IMR-90 (cell line): ENCODE measurements around the gene CTCF. TPM values are rescaled to one million over a fixed set of nuclear protein-coding genes. Genes with fewer than 3 reads are reported as not detected.

Source experiments
- ATAC-seq: fragments of 200-7000 bp; cut with Tn5 transposase; 2 replicates; pipeline ENCODE4 v1.9.1; 2020; ENCODE audit warnings: low read depth, mild to moderate bottlenecking, moderate library complexity
- BruUV-seq: library from RNA; stranded (reverse); fragments of 400-500 nt; replicated peaks from 2 replicates; lab custom pipeline; 2021; lab: Mats Ljungman, UMichigan
- CTCF ChIA-PET: fragments of 300-600 bp; formaldehyde crosslinking; extraction: SDS; loops from one replicate; lab custom pipeline; 2021; ENCODE audit warnings: antibody characterized with exemption; lab: Yijun Ruan, JAX
- POLR2A ChIA-PET: fragments of 300-600 bp; sonication (Branson Sonifier 250); formaldehyde crosslinking; loops from one replicate; lab custom pipeline; 2022; ENCODE audit warnings: antibody characterized with exemption; ENCODE audit not compliant: unreplicated experiment; lab: Charles Lee
- DNase-seq: peaks from one replicate; pipeline ENCODE4 v3.0.0; 2013
- H2AFZ ChIP-seq: replicated peaks from 2 replicates; pipeline ENCODE3; 2013; ENCODE audit warnings: low read length, mild to moderate bottlenecking; ENCODE audit not compliant: poor library complexity
- H2AK5ac ChIP-seq: 2 replicates; pipeline ENCODE4 v1.6.1; 2013; ENCODE audit warnings: low read depth, low read length, inconsistent platforms
- H2AK9ac ChIP-seq: replicated peaks from 2 replicates; pipeline ENCODE3; 2013; ENCODE audit warnings: mild to moderate bottlenecking, low read depth, low read length, moderate library complexity; ENCODE audit not compliant: poor library complexity
- H2BK120ac ChIP-seq: 2 replicates; pipeline ENCODE4 v1.6.1; 2013; ENCODE audit warnings: low read depth, low read length, inconsistent platforms
- H2BK15ac ChIP-seq: 3 replicates; pipeline ENCODE4 v1.6.1; 2013; ENCODE audit warnings: low read depth, low read length, inconsistent platforms
- H2BK20ac ChIP-seq: 2 replicates; pipeline ENCODE4 v1.6.1; 2013; ENCODE audit warnings: low read depth, mild to moderate bottlenecking, inconsistent platforms, low read length, moderate library complexity
- H2BK5ac ChIP-seq: 2 replicates; pipeline ENCODE4 v1.6.1; 2013; ENCODE audit warnings: mild to moderate bottlenecking, low read depth, low read length, inconsistent platforms; ENCODE audit not compliant: poor library complexity, severe bottlenecking
- H3K14ac ChIP-seq: replicated peaks from 2 replicates; pipeline ENCODE4 v1.6.1; 2013; ENCODE audit warnings: low read depth, low read length, inconsistent platforms
- H3K18ac ChIP-seq: 2 replicates; pipeline ENCODE4 v1.6.1; 2013; ENCODE audit warnings: low read depth, low read length, control low read depth
- H3K23ac ChIP-seq: 2 replicates; pipeline ENCODE4 v1.6.1; 2013; ENCODE audit warnings: low read depth, low read length, inconsistent platforms
- H3K27ac ChIP-seq: 2 replicates; pipeline ENCODE4 v1.5.1; 2013; ENCODE audit warnings: mild to moderate bottlenecking, control low read depth, low read length; ENCODE audit not compliant: insufficient read depth
- H3K27me3 ChIP-seq: 2 replicates; pipeline ENCODE4 v1.6.1; 2013; ENCODE audit warnings: low read length; ENCODE audit not compliant: control insufficient read depth, insufficient read depth
- H3K36me3 ChIP-seq: 2 replicates; pipeline ENCODE4 v1.6.1; 2013; ENCODE audit warnings: low read length, mixed read lengths; ENCODE audit not compliant: control insufficient read depth, insufficient read depth
- H3K4ac ChIP-seq: 2 replicates; pipeline ENCODE4 v1.6.1; 2013; ENCODE audit warnings: low read depth, low read length, inconsistent platforms
- H3K4me1 ChIP-seq: 2 replicates; pipeline ENCODE4 v1.6.1; 2013; ENCODE audit warnings: low read length, mixed read lengths; ENCODE audit not compliant: control insufficient read depth, insufficient read depth
- H3K4me2 ChIP-seq: 2 replicates; pipeline ENCODE4 v1.6.1; 2013; ENCODE audit warnings: low read depth, mild to moderate bottlenecking, control low read depth, low read length, moderate library complexity
- H3K4me3 ChIP-seq: 2 replicates; pipeline ENCODE4 v1.5.1; 2013; ENCODE audit warnings: low read depth, mild to moderate bottlenecking, control low read depth, low read length, moderate library complexity; ENCODE audit not compliant: insufficient read depth
- H3K56ac ChIP-seq: 2 replicates; pipeline ENCODE4 v1.6.1; 2013; ENCODE audit warnings: low read length, inconsistent platforms; ENCODE audit not compliant: insufficient read depth; ENCODE audit errors: extremely low read depth
- H3K79me1 ChIP-seq, 2 experiments: 2 replicates each; pipeline ENCODE4 v1.6.1; 2013; ENCODE audit warnings: low read length in 2 of 2, inconsistent platforms in 1 of 2, low read depth in 1 of 2
- H3K9ac ChIP-seq: 2 replicates; pipeline ENCODE4 v1.6.1; 2013; ENCODE audit warnings: low read depth, low read length, control low read depth
- H3K9me1 ChIP-seq: 2 replicates; pipeline ENCODE4 v1.6.1; 2013; ENCODE audit warnings: low read length, inconsistent platforms; ENCODE audit not compliant: insufficient read depth
- H3K9me3 ChIP-seq: 2 replicates; pipeline ENCODE4 v1.6.1; 2013; ENCODE audit warnings: low read length; ENCODE audit not compliant: control insufficient read depth, insufficient read depth
- H4K20me1 ChIP-seq: 2 replicates; pipeline ENCODE4 v1.6.1; 2013; ENCODE audit warnings: low read length, inconsistent platforms; ENCODE audit not compliant: insufficient read depth
- H4K5ac ChIP-seq: 2 replicates; pipeline ENCODE4 v1.6.1; 2013; ENCODE audit warnings: mild to moderate bottlenecking, low read depth, low read length, control low read depth
- H4K8ac ChIP-seq, 2 experiments: 2 replicates each; pipeline ENCODE4 v1.6.1; 2013; ENCODE audit warnings: low read depth in 2 of 2, low read length in 2 of 2, control low read depth in 1 of 2, inconsistent platforms in 1 of 2
- H4K91ac ChIP-seq: 2 replicates; pipeline ENCODE4 v1.6.1; 2013; ENCODE audit warnings: low read depth, low read length, inconsistent platforms; ENCODE audit not compliant: insufficient read depth
- CHD1 ChIP-seq: IDR thresholded peaks from 2 replicates; pipeline ENCODE4 v1.6.1; 2012; ENCODE audit warnings: low read depth, low read length, improper control_type of control experiment
- FOS ChIP-seq: fragments of 150-350 bp; IDR thresholded peaks from 2 replicates; pipeline ENCODE4 v1.6.1; 2016; ENCODE audit warnings: low read depth, low read length
- MAZ ChIP-seq: IDR thresholded peaks from 2 replicates; pipeline ENCODE4 v1.6.1; 2012; ENCODE audit warnings: low read depth, mild to moderate bottlenecking, low read length, improper control_type of control experiment, moderate library complexity, borderline replicate concordance
- MXI1 ChIP-seq: IDR thresholded peaks from 2 replicates; pipeline ENCODE4 v1.6.1; 2012; ENCODE audit warnings: low read depth, mild to moderate bottlenecking, low read length, moderate library complexity, borderline replicate concordance
- RAD21 ChIP-seq: IDR thresholded peaks from 2 replicates; pipeline ENCODE4 v1.6.1; 2012; ENCODE audit warnings: low read length, improper control_type of control experiment
- SMC3 ChIP-seq: fragments of 150-350 bp; IDR thresholded peaks from 2 replicates; pipeline ENCODE4 v1.6.1; 2016; ENCODE audit warnings: low read depth, mild to moderate bottlenecking, antibody characterized with exemption, low read length, moderate library complexity
- WGBS, 2 experiments: methylation state at CpG; one replicate each; pipeline versions ENCODE4 v1.1.5 to v1.1.7; 2013; ENCODE audit warnings: missing lambda C conversion rate in 2 of 2; ENCODE audit not compliant: insufficient read length in 1 of 2; ENCODE audit errors: extremely low coverage in 2 of 2; 5-methylcytosine and 5-hydroxymethylcytosine counted together
- dilution Hi-C: fragments of 300-500 bp; cut with HindIII; formaldehyde crosslinking; loops from one replicate; pipeline ENCODE4 v1.14.3; 2018; ENCODE audit warnings: low sequenced_read_pairs; ENCODE audit not compliant: unreplicated experiment
- in situ Hi-C: fragments of 300-500 bp; cut with MboI; formaldehyde crosslinking; loops from 3 replicates; pipeline ENCODE4 v1.14.3; 2019; ENCODE audit warnings: low sequenced_read_pairs, inconsistent platforms, mixed read lengths
- intact Hi-C: fragments of 100-400 bp; cut with micrococcal nuclease; formaldehyde crosslinking; loops from 2 replicates; pipeline ENCODE4 v1.10.0; 2022
- polyA plus RNA-seq, 3 experiments: library from polyadenylated mRNA; depleted of rRNA; stranded (reverse); fragments of >200 nt; gene quantifications; 2 replicates each; pipeline ENCODE4 v1.2.3, GENCODE V29; 2012; ENCODE audit warnings: low replicate concordance in 1 of 3
- total RNA-seq: library from RNA; depleted of rRNA; stranded (reverse); fragments of >200 nt; gene quantifications from 2 replicates; pipeline ENCODE4 v1.2.3, GENCODE V29; 2012
- TF ChIP-seq, protein P1 (sequence below): fragments of 150-350 bp; IDR thresholded peaks from 2 replicates; pipeline ENCODE4 v1.6.1; 2016; ENCODE audit warnings: low read depth, mild to moderate bottlenecking, low read length, moderate library complexity, borderline replicate concordance
- TF ChIP-seq, protein P2 (sequence below): conservative IDR thresholded peaks from 2 replicates; pipeline ENCODE4 v1.5.1; 2012; ENCODE audit warnings: mild to moderate bottlenecking, low read depth, low read length, improper control_type of control experiment

Gene CTCF
- total and polyA plus RNA-seq, 2 of the 4 experiments (the other 2 are of a cell fraction), result 16.1 to 22.8 TPM

DNA sequence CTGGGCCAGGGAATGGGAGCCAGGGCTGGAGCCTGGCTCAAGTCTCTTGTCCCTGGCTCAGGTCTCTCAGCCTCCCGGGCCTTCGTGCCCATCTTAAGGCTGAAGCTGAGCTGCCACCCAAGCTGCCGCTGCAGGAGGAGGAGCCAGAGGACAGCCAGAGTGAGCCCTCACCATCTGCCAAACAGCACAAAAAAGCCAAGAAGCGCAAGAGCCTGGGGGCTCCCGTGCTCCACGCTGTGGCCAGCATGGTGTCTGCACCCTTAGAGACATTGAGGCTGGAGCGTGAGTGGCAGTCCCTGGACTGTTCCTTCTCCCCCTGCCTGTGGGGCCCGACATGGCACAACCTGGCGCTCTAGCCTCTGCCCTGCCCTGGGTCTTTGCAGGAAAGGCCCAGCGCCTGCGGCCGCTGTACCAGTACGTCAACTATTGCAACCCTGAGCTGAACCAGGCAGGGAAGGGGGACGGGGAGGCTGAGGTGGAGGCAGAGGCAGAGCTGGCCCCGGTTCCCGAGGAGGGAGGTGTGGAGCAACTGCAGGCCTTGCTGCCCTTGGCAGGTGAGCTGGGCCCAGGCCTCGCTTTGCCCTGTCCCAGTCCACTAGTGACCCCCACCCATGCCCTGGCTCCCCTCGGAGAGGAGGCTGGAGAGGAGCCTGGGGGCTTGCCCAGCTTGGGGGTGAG is 105.6 kb downstream of the CTCF start:
- 17% methylated on average over 7 of the region's 18 CpGs; no CpG with 5 or more reads in 1 of the 2 experiments for WGBS, 2 experiments
- no peaks in the 10 kb centered on the region for H3K9me3 ChIP-seq
- H3K4me2 ChIP-seq, result peak overlapping the region; percentile 6; the same call in 1 of the 2 replicates
- H2BK120ac ChIP-seq, result no peak overlapping the region
- dilution Hi-C loops (no loop called here), intact Hi-C loops (loop anchor here (1.0 kb wide), 2 partner anchors 106 to 147 kb away; partner anchors contain the start of gene CTCF), in situ Hi-C loops (loop anchor here (10.0 kb wide), 1 partner anchor 143 kb away; the partner anchor contains the start of gene RIPOR1)
- peaks cover 1% of the 10 kb centered on the region; the same call in 1 of the 2 replicates for H3K36me3 ChIP-seq
- no peak overlapping the region for H2BK15ac ChIP-seq
- TF ChIP-seq, protein P1, sequence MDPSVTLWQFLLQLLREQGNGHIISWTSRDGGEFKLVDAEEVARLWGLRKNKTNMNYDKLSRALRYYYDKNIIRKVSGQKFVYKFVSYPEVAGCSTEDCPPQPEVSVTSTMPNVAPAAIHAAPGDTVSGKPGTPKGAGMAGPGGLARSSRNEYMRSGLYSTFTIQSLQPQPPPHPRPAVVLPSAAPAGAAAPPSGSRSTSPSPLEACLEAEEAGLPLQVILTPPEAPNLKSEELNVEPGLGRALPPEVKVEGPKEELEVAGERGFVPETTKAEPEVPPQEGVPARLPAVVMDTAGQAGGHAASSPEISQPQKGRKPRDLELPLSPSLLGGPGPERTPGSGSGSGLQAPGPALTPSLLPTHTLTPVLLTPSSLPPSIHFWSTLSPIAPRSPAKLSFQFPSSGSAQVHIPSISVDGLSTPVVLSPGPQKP, result no peak
- TF ChIP-seq MAZ, result peak; percentile 62; the same call in 1 of the 2 replicates
- TF ChIP-seq RAD21, result peak; percentile 83
- 0 out of 2 replicates have a peak, but pooled peaks have one; percentile 64 for TF ChIP-seq MXI1
- no peak for TF ChIP-seq CHD1
- no peak for TF ChIP-seq FOS
- TF ChIP-seq, protein P2, sequence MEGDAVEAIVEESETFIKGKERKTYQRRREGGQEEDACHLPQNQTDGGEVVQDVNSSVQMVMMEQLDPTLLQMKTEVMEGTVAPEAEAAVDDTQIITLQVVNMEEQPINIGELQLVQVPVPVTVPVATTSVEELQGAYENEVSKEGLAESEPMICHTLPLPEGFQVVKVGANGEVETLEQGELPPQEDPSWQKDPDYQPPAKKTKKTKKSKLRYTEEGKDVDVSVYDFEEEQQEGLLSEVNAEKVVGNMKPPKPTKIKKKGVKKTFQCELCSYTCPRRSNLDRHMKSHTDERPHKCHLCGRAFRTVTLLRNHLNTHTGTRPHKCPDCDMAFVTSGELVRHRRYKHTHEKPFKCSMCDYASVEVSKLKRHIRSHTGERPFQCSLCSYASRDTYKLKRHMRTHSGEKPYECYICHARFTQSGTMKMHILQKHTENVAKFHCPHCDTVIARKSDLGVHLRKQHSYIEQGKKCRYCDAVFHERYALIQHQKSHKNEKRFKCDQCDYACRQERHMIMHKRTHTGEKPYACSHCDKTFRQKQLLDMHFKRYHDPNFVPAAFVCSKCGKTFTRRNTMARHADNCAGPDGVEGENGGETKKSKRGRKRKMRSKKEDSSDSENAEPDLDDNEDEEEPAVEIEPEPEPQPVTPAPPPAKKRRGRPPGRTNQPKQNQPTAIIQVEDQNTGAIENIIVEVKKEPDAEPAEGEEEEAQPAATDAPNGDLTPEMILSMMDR, result peak; percentile 97
- TF ChIP-seq SMC3, result peak; percentile 97
- H3K23ac ChIP-seq, result no peak overlapping the region
- H4K20me1 ChIP-seq, result 0 out of 2 replicates have a peak, but pooled peaks cover 6% of the 10 kb centered on the region
- peak; percentile 89 for DNase-seq
- POLR2A ChIA-PET, result no interaction called here
- no peak overlapping the region for H3K9ac ChIP-seq
- H2AK9ac ChIP-seq, result peak overlapping the region; percentile 43
- H3K27ac ChIP-seq, result no peak overlapping the region; the same call in 1 of the 2 replicates
- H3K4me3 ChIP-seq, result no peak overlapping the region
- BruUV-seq, result no TSS peak
- H3K56ac ChIP-seq, result no peak overlapping the region
- no peak overlapping the region for H2BK5ac ChIP-seq
- CTCF ChIA-PET, result interaction anchor here (0.6 to 1.9 kb wide), 8 partner anchors 12 to 150 kb away, joined by 3 to 20 read pairs (median 3); partner anchors contain the start of gene CTCF
- no peak overlapping the region for H3K14ac ChIP-seq
- peak; percentile 92 for ATAC-seq
- peak overlapping the region; percentile 3; the same call in 1 of the 2 replicates for H4K5ac ChIP-seq
- 0 out of 2 replicates have a peak overlapping the region, but pooled peaks have one; percentile 5 for H2AK5ac ChIP-seq
- peaks cover 4 to 14% of the 10 kb centered on the region in 2 experiments; a peak in 3 of 4 replicates for H3K79me1 ChIP-seq
- peak overlapping the region; percentile 96 for H2AFZ ChIP-seq
- H3K18ac ChIP-seq, result no peak overlapping the region
- H2BK20ac ChIP-seq, result no peak overlapping the region
- H4K8ac ChIP-seq, result peak overlapping the region; percentile 97 to 100; a peak in 2 of 4 replicates
- H3K4me1 ChIP-seq, result peaks cover 12% of the 10 kb centered on the region
- no peaks in the 10 kb centered on the region for H3K27me3 ChIP-seq
- peak overlapping the region; percentile 14 for H3K4ac ChIP-seq
- H3K9me1 ChIP-seq, result no peaks in the 10 kb centered on the region
- no peak overlapping the region for H4K91ac ChIP-seq
